Suprapubic skin (tissue), 4 donors: ENCODE data around the gene ZNF771.

Source experiments
- CTCF ChIP-seq, 2 donors: fragments of 200-600 bp in 1 of 2; fragments of 450-650 bp in 1 of 2; sonication (generic) in 1 of 2; IDR thresholded peaks; one replicate each; pipeline ENCODE4 v1.5.1; 2016 to 2019; ENCODE audit warnings: antibody characterized with exemption in 2 of 2, mild to moderate bottlenecking in 1 of 2, moderate library complexity in 1 of 2
- EP300 ChIP-seq: sonication (generic); formaldehyde crosslinking; IDR thresholded peaks from one replicate; pipeline ENCODE4 v1.6.1; 2017; ENCODE audit warnings: antibody characterized with exemption
- POLR2A ChIP-seq, 2 donors: fragments of 450-650 bp; IDR thresholded peaks; one replicate each; pipeline ENCODE4 v1.6.1; 2017; ENCODE audit warnings: antibody characterized with exemption in 2 of 2, mild to moderate bottlenecking in 2 of 2, moderate library complexity in 2 of 2
- POLR2AphosphoS5 ChIP-seq, 3 donors: sonication (generic); formaldehyde crosslinking; IDR thresholded peaks; one replicate each; pipeline ENCODE4 v1.6.1; 2017; ENCODE audit warnings: antibody characterized with exemption in 3 of 3

GRCh38 chr16:30446203-30446595 is 38.8 kb downstream of the ZNF771 start:
- no peak for TF ChIP-seq CTCF (IDR thresholded peaks at IDR 0.05)
- TF ChIP-seq POLR2A (IDR thresholded peaks at IDR 0.05), result no peak
- TF ChIP-seq POLR2AphosphoS5 (IDR thresholded peaks at IDR 0.05), result no peak
- no peak for TF ChIP-seq EP300
